Activated CD8-positive, alpha-beta memory T cell treated with anti-CD3 and anti-CD28 coated beads for 4 hours (primary cell): ENCODE results near the gene CYP27B1.

ENCODE experiments used
- DNase-seq, 2 donors: peaks; one replicate each; pipeline ENCODE4 v3.0.0-alpha.2; 2020; ENCODE audit warnings: low read depth in 2 of 2

CYP27B1 gene

GRCh38 chr12:57765698-57766463 lies 997 bp downstream of the CYP27B1 start:
- no peak for DNase-seq

GRCh38 chr12:57765003-57765697 lies 1.7 kb downstream of the CYP27B1 start:
- DNase-seq: no peak

DNA sequence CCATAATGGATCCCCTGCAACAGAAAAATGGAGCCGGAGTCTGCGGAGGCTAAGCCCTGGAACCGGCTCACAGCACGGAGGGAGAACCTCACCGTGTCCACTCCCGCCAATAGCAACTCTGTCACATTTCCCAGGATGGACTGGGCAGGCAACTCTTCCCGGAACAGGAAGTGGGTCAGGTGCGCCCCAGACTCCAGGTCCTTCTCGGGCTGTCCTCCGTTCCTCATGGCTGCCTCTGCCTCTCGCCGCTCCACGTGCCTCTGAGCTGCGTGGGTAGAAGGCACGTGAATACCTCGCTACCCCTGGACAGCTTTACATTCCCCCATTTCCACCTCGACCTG lies 2.2 kb downstream of the CYP27B1 start:
- DNase-seq: no peak

- DNase-seq: no peak
Measured at GRCh38 chr12:57763881-57764661, 2.8 kb downstream of the CYP27B1 start.

DNA sequence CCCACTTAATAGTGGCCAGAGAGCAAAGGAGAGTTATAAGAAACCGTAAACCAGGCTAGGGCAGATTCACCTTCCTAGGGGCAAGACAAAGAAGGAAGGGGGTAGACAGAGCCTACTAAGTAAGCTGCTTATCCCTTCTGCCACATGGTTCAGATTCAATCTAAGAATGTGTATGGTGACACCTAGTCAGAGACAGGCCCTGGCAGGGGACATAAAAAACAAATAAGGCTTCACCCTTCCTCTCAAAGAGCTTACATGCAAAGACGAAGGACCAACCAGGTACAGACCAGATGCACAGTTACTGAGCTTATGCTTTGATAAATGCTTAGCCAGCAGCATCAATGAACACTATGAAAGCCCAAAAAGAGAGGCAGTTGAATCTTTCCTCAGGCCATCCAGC lies 4.4 kb downstream of the CYP27B1 start:
- no peak for DNase-seq

GRCh38 chr12:57761391-57761998 lies 5.4 kb downstream of the CYP27B1 start:
- no peak for DNase-seq

- DNase-seq: no peak
Measured at GRCh38 chr12:57760347-57760982, 6.4 kb downstream of the CYP27B1 start.

- no peak for DNase-seq
Measured at GRCh38 chr12:57759360-57759980, 7.4 kb downstream of the CYP27B1 start.

DNA sequence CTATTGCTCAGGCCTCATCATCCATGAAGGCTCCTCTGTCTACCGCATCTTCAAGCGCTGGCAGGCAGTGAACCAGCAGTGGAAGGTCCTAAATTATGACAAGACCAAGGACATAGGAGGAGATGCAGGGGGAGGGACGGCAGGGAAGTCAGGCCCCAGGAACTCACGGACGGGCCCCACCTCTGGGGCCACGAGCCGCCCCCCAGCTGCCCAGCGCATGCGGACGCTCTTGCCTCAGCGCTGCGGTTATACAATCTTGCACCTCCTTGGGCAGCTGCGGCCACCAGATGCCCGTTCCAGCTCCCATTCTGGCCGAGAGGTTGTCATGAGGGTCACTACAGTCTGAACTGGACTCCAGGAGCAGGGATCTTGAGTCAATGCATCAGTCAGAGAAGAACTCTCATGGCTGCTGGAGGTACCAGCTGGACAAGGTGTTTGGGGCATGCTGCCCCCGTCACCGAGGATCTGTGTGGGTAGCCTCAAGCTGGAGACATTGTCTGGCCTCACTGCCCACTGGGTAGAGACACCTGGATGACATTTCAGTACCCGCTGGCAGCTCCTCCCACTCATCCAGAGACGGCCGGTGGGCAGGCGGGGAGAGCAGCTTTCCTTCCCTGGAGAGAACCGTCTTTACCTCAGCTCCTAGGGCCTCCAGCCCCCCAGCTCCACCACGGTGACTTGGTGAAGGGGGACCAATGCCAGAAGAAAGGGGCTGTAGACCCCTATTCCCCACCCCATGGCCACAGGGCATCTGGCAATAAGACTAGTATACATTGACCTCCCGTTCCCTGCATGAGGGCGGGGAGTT lies 8.1 kb downstream of the CYP27B1 start:
- no peak for DNase-seq

- DNase-seq: no peak
Measured at GRCh38 chr12:57757771-57758170, 9.1 kb downstream of the CYP27B1 start.

DNA sequence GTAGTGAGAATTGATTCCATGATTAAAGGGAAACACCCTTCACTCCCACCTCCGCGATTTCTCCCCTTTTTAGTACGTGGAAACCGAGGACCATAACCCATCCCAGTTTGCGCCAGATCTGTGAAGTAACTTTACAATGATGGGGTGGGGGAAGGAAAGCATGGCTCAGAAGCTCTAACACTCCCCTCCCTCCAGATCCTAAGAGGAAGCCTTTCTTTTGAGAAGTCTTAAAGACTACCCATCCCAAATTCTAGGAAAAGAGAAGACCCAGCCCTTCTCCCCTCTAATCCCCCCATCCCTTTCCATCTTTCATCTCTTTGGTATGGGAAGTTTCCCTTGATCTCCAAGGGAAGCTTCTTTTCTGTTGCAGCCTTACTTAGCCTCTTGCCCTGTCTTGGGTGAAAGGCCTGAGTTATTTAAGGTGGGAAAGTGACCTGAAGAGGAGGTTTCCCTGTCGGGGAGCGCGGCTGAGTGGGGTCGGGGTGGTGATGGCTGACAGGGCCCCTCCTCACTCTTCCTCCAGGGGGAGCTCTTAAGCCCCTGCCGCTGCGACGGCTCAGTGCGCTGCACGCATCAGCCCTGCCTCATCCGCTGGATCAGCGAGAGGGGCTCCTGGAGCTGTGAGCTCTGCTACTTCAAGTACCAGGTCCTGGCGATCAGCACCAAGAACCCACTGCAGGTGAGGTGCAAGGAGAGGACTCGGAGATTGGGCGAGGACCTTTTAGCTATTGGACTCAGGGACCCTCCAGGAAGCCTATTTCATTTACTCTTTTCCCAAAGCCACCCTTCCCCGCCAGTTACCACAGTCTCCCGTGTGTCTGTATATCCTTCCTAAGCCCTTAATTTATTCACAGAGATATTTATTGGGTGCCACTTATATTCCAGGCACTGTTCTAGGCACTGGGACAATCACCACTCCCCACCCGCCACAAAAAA lies 10.2 kb downstream of the CYP27B1 start:
- peak in 1 of 2 donors; percentile 48 for DNase-seq

GRCh38 chr12:57755454-57756372 lies 11.2 kb downstream of the CYP27B1 start:
- DNase-seq: no peak

DNA sequence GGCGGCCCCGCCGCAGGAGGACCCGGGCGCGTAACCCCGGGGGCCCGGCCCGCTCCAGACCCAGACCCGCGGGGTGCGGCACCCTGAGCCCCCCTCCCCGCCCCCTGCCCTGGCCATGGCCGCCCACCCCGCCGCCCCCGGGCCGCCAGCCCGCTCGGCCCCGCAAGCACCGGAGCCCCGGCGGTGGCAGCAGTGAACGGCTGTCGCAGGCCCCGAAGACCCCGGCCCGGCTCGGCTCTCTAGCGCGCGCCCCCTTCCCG lies 11.8 kb downstream of the CYP27B1 start:
- no peak for DNase-seq

DNA sequence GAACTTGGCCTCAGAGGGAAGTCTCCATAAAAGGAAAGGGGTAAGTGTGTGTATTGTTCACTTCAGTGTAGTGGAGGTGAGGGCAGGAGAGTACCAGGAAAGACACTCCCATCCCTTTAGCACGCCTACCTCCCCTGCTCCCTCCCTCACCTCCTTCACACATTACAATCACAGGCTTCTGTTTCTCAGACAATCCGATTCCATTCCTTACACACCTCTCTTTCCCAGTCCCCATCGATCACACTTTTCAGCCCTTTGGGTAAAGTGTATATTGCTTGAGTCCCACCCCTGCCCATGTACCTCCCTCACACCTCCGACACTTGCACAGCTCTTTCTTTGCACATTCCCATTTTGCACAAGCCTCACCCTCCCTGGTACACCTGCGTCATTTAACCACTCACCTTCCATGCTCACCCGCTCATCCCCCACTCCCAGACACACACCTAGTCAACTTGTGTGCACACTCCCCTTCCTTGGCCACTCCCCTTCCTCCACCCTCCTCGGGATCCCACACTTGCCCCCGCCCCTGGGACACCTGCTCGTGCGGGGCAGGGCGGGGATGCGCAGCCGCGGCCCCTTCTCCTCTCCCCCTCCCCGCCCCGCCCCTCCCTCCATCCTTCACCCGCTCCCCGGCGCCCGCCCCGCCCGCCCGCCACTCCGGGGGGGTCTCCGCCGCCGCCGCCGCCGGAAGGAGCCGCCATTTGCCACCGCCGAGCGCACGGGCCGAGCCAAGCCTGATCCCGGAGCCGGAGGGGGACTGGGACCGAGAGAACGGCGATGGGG lies 12.3 kb downstream of the CYP27B1 start, which contains the start of gene MARCHF9:
MARCHF9 (plus strand) TSS at position 693 of the 783 bp plus-strand sequence. CDS start 426 bp downstream, outside the sequence.
- peak; percentile 60 to 71 for DNase-seq

GRCh38 chr12:57753756-57754337 lies 13.0 kb downstream of the CYP27B1 start:
- no peak for DNase-seq

GRCh38 chr12:57752668-57753000 lies 14.2 kb downstream of the CYP27B1 start:
- no peak for DNase-seq
